ENCODE results near the gene RAB40AL.
"Not testable (repeated sequence)": the region's sequence is repeated elsewhere in the genome, so short reads cannot be mapped to it uniquely, and the experiment has no call there.

RAB40AL gene, protein sequence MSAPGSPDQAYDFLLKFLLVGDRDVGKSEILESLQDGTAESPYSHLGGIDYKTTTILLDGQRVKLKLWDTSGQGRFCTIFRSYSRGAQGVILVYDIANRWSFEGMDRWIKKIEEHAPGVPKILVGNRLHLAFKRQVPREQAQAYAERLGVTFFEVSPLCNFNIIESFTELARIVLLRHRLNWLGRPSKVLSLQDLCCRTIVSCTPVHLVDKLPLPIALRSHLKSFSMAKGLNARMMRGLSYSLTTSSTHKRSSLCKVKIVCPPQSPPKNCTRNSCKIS

DNA sequence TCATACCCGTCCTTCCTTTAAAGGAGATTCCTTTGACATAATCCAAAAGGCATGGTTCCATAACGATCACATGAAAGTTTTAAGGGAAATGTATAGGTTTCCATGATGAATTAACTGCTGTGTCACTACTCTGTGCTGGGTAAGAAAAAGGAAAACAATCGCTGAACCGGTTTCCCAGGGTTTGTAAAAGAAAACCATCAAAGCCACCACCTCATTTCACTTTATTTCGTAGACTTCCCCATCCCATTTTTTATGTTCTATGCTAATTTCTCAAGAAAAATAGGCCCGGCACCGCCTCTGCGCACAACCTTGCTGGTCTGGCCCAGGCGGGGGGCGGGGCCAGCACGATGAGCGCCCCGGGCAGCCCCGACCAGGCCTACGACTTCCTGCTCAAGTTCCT is at the start of gene RAB40AL:
Gene RAB40AL, plus strand, starts transcription at position 301 of the 400 bp plus-strand sequence. Its CDS starts 47 bp downstream, at position 348.
- DNase-seq (ENCODE audit: low read depth, low spot score) = not testable (repeated sequence)

DNA sequence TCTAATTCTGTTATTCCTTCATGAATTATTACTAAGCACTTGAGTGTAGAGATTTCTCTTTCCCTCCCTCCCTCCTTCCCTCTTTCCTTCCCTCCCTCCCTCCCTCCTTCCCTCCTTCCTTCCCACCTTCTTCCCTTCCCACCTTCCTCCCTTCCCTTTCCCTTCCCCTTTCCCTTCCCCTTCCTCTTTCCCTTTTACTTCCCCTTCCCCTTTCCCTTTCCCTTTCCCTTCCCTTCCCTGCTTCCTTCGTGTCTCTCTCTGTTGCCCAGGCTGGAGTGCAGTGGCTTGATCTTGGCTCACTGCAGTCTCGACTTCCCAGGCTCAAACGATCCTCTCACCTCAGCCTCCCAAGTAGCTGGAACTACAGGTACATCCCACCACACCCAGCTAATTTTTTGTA is 49.4 kb upstream of the RAB40AL start:
- no peak for DNase-seq (ENCODE audit: low read depth, low spot score)

DNA sequence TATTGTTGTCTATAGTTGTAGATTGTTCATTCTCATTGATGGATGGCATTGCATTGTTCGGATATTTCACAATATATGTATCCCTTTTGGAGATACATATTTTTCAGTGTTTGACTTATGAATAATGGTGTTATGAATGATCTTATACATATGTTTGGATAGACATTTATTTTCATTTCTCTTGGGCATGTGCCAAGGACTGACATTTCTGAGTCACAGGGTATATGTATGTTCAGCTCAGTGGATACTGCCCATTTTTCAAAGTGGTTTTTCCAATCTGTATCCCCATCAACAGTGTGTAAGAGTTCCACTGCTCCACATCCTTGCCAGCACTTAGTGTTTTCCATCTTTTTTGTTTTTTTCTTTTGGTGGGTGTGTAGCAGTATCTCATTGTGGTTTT is 45.0 kb upstream of the RAB40AL start:
- no peak for DNase-seq (ENCODE audit: low read depth, low spot score)

DNA sequence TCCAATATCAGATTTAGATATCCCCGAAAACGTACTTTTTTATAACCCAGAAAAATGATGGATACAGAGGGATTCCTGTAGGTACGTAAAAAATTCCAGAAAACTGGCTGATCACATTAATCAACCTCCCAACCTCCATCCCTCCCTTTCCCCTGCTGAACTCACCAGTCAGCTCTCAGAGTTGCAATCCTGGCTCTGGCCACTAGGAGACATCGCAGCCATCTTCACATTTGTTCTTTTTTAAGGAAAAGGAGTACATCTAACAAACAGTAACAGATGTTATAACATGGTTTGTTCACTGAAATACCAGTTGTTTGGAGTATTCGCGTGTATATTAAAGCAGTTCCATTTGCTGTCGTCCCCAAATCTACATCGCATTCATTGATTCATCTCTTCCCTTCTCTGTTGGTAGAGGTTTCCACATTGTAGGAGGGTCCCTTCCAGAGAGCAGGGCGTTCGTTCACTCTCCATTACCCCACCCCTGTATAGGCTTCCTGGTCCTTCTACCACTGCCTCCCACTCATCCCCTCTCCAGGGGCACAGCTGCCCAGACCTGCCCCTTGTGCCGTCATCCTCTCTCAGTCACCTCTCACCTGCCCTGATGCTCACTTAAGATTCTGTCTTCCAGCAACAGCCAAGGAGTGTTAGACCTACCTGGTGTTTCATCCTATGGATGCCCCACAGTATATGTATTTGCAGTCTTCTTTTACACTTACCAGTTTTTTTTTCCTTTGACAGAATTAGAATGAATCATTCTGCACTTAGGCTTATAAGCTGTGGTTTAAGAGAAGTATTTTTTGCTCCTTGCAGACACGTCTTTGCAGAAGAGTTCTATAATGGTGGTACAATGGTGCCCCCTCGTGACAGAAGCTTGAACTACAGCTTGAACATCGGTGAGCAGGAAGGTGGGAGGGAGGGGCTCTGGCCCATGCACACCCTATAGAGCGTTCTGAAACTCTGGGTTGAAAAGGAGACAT is 36.8 kb upstream of the RAB40AL start:
- DNase-seq (ENCODE audit: low read depth, low spot score) = no peak

DNA sequence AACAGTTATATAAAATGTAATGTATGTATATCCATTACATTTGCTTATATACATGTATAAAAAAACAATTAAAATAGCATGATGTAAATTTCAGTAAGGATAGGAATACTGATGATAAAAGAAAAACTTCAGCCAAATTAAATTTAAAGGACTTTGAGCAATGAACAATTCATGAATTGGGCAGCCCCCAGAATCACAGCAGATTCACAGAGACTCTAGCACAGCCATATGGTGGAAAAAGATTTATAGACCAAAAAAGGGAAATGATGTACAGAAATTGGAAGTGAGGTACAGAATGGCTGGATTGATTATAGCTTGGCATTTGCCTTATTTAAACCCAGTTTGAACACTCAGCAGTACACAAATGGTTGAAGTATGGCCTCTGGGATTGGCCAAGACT is 34.7 kb upstream of the RAB40AL start:
- no peak for DNase-seq (ENCODE audit: low read depth, low spot score)

DNA sequence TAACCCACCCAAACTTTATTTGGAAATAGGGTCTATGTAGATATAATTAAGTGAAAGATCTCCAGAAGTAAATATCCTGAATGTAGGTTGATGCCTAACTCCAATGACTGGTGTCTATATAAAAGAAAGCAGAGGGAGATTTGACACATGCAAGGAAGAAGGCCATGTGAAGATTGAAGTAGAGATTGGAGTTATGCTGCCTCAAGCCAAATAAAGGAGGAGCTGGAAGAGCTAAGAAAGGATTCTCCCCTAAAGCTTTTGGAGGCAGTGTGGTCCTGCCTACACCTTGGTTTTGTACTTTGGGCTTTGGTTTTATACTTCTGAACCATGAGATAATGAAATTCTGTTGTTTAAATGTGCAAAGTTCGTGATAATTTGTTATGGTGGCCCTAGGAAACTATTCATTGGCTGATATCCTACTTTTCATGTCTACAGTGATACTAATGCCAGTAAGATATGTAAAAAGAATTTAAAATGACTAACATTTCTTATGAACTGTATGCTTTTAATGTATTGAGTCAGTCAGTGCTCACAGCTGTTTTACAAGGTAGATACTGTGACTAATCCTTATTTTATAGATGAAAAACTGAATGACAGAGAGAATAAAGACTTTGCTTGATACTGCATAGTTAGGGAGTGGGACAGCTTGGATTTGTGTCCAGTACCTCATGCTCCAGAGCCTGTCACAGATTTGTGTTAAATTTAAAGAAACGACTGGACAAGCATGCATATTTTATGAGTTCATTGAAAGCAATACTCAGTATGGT is 5.9 kb upstream of the RAB40AL start:
- no peak for DNase-seq (ENCODE audit: low read depth, low spot score)

DNA sequence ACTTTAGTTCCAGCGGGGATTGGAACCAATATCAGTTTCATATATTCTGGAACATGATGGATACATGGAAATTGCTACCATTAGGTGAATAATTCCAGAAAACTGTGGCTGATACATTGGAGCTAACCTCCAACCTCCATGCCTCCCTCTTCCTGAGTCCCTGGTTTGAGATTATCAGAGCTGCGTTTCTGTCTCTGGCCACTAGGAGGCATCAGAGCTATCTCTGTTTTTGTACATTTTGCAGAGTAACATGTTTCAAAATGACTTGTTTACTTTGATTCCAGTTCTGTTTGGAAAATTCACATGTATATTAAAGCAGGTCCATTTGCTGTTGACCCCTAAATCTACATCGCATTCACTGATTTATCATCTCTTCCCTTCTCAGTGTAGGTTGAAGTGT is 2.4 kb upstream of the RAB40AL start:
- DNase-seq (ENCODE audit: low read depth, low spot score) = no peak

DNA sequence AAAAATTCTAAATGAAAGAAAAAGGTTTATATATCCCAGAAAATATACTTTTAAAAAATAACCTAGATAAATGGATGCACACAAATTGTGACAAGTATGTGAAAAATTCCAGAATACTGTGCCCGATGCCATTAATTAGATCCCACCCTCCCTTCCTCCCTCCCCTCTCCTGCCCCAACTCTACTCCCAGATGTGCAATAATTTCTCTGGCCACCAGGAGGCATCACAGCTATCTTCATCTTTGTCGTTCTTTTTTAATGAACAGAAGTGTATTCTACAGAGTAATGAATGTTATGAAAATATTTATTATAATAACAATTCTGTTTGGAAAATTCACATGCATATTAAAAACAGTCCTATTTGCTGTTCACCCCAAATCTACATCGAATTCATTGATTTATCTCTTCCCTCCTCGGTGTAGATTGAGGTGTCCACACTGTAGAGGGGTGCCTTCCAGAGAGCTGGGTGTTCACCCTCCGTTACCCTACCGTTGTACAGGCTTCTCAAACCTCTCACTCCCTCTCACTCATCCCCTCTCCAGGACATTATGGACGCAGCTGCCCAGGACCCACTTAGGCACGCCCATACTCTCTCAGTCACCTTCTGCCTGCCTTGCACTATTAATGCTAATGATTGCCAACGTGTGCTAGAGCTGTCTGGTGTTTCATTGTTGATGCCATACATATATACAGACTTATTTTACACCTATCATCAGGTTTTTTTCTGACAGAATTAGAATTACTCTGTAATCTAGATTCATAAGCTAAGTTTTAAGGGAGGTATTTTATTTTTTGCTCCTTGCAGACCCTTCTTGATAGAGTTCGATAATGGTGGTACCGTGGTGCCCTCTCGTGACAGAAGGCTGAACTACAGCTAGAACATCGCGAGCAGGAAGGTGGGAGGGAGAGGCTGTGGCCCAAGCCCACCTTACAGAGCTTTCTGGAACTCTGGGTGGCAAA is 14.1 kb downstream of the RAB40AL start:
- no peak for DNase-seq (ENCODE audit: low read depth, low spot score)

DNA sequence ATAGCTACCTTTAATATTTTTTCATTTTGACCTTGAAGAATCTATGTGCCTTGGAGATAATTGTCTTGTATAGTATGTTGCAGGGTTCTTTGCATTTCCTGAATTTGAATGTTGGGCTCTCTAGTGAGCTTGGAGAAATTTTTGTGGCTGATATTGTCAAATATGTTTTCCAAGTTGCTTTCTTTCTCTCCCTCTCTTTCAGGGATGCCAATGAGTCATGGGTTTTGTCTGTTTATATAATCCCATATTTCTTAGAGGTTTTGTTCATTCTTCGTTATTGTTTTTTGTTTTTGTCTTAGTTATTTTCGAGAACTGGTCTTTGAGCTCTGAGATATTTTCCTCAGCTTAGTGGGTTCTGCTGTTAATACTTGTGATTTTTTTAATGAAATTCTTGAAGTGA is 20.7 kb downstream of the RAB40AL start:
- DNase-seq (ENCODE audit: low read depth, low spot score) = no peak

DNA sequence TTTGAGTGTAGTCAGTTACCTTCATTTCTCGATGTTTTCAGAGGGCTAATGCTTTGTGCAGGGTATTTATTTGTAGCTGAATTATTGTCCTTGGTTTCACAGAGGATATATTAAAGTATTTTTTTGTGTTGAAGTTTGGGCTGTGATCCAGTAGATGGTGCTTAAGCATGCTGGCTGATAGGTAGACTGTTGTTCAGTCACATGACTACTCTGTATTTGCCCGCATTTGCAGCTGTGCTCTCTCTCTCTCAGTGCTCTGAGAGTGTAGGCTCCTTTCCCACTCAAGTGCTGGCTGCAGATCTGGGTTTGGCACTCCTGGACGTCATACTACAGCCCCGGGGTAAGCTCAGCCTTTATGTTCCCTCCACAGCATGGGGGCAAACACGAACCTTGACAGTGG is 21.7 kb downstream of the RAB40AL start:
- DNase-seq (ENCODE audit: low read depth, low spot score) = no peak

DNA sequence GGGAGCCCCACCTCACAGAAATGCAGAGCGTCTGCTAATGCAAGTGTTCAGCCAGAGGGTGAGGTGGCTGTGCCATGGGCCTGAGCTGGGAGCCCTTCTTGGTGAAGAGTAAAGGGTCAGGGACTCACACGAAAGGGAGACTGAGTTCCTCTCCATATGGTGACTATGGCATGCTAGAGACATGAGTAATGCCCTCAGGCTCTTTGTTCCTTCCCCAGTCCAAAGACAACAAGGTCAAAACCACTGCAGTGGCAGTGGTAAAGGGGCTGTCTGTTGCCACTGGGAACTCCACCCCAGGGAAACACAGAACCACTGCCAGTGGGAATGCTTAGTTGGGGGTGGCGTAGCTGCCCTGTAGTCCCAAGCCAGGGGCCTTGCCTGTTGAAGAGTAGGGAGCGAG is 22.4 kb downstream of the RAB40AL start:
- no peak for DNase-seq (ENCODE audit: low read depth, low spot score)

DNA sequence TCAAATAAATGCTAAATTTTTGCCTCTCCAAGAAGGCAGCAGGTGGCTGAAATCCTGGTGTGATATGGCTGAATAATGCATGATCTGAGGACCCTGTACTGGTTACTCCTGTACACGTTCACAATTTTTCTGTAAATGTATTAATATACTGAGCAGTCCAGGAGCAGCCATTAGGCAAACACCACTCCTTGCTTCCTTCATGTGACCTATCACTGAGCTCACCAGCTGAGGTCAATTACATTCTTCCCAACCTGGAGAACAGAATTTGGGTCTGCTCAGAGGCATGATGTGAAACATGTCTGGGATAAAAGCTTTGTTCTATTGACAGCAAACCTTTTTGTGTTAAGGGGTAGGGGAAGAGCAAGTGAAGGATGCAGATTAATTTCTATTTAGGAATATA is 26.9 kb downstream of the RAB40AL start:
- no peak for DNase-seq (ENCODE audit: low read depth, low spot score)

DNA sequence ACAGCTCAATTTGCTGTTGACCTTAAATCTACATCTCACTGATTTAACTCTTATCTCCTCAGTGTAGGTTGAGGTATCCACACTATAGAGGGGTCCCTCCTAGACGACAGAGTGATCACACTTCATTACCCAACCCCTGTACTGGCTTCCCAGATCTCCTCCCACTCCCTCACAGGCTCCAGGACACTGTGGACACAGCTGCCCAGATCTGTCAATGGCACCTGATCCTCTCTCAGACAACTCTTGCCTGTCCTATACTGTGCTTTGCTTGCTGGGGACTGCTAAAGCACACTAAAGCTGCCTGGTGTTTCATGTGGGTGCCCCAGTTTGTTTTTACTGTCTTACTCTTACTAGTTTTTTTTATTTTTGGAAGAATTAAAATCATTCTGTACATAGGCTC is 27.9 kb downstream of the RAB40AL start:
- DNase-seq (ENCODE audit: low read depth, low spot score) = no peak

DNA sequence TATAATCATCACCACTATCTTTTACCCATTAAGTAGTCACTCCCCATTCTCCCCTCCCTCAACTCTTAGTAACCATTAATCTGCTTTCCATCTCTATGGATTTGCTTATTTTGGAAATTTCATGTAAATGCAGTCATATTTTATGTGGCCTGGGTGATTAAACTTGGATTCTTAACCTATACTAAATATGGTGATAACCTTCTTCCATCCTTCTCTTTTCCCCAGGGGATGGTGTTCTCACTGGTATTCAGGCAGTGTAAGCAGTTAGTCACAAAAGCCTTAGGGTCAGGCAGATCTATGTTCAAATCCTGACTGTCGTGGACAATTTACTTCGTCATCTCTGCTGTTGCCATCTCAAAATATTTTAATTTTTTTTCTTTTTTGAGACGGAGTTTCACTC is 29.6 kb downstream of the RAB40AL start:
- no peak for DNase-seq (ENCODE audit: low read depth, low spot score)

DNA sequence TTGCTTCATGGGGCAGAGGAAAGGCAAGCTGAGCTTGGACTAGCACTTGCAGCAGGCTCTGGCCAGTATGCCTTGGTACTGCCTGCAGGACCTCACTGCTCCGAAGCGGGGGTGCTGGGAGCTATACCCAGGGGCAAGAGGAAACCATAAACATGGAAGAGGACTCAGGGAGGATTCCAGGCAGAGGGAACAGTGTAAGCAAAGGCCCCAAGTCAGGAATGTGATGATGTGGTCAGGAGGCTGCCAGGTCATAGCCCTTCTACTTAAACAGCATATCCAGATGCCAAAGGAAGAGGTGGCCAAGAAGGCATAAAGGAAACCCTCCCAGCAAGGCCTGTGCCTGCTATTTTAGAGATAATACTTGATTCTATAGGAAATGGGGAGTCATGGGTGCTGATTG is 31.1 kb downstream of the RAB40AL start:
- DNase-seq (ENCODE audit: low read depth, low spot score) = no peak

DNA sequence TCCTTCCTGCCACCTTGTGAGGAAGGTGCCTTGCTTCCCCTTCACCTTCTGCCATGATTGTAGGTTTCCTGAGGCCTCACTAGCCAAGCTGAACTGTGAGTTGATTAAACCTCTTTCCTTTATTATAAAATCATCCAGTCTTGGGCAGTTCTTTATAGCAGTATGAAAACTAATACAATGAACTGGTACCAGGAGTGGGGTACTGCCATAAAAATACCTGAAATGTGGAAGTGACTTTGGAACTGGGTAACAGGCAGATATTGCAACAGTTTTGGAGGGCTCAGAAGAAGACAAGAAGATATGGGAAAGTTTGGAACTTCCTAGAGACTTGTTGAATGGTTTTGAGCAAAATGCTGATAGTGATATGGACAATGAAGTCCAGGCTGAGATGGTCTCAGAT is 34.5 kb downstream of the RAB40AL start:
- DNase-seq (ENCODE audit: low read depth, low spot score) = not testable (repeated sequence)

DNA sequence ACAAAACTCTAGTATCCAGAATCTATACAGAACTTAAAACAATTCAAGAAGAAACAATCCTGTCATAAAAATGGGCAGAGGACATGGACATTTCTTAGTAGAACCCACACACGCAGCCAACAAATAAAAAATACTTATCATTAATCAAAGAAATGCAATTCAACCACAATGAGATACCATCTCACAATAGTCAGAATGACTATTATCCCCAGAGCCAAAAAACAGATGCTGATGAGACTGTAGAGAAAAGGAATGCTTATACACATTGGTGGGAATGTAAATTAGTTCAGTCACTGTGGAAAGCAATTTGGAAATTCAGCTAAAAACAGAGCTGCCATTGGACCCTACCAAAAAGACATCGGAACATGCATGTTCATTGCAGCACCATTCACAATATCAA is 37.9 kb downstream of the RAB40AL start:
- no peak for DNase-seq (ENCODE audit: low read depth, low spot score)

DNA sequence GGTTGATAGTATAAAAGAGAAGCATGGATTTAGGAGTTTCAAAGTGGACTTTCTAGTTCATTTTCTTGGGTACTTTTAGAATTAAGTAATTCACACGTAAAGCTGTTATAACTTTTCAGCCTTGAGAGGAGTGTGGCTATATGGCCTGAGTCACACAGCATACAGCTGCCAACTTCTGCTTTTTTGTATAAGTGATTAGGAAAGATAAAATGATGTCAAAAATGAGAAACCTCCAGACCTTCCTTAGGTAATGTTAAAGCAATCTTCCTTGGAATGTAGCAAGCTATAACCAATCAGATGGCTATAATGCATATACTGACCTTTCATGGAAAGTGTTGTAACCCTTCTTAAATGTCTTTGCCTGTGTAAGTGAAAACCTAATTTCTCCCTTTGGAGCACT is 39.2 kb downstream of the RAB40AL start:
- no peak for DNase-seq (ENCODE audit: low read depth, low spot score)

DNA sequence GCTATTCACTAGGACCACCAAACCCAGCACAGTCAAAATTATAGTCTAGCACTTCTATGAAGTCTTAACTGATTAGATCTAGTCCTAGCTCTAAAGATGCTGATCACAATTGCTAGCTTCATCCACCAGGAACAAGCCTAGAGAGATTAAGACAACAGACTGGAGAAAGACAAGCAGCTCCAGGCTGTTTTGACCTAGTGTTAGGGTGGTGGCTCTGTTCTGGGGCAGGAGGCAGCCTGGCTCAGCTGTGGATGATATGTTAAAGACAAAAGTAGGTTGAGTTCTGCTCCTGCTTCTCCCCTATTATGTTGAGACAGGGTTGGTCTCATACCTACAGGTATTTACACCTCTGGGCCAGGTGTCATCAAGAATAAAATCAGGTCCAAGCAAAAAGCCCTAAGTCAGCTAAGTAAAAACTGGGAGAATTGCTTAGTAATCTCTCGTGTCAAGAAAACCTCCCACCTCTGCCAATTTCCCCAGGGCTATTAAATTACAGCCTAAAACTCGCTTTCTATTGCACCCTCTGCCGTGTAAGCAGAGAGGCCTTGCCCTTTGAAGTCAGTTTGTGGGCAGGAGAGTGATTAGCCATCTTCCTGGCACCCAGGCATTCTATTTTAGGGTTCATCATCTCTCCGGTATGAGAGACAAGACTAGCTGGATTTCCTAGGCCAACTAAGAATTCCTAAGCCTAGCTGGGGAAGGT is 39.9 kb downstream of the RAB40AL start:
- DNase-seq (ENCODE audit: low read depth, low spot score) = no peak

DNA sequence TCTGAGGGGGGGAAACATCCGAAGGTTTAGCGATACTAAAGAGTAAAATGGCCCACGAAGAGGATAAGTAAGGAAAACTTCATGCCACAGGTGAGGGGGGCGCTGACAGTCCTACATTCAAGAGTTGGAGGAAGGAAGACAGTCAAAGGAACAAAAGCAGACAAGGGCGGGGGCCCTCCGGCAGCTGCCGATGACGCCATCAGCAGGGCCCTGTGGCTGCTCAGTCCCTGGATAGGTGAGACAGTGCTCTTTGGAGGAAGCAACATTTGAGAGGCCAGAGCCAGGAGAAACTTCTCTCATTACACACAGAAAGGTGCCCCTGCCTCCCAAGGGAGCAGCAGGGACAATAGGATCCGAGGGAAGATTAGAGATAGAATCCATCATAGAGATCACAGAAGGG is 41.5 kb downstream of the RAB40AL start:
- no peak for DNase-seq (ENCODE audit: low read depth, low spot score)
